ENCODE data around the gene ELF1.

- no peak for TF ChIP-seq POLR2A (IDR thresholded peaks at IDR 0.05; ENCODE audit: low read depth)
- no peak for TF ChIP-seq CTCF (IDR thresholded peaks at IDR 0.05)
- no peak for TF ChIP-seq EP300 (IDR thresholded peaks at IDR 0.05)
Observed at GRCh38 chr13:41026788-41027187, 7.7 kb upstream of the ELF1 start.

Measured in esophagus muscularis mucosa (tissue), 4 donors.